ENCODE results near the gene RNF5. TPM values are rescaled to one million over a fixed set of nuclear protein-coding genes. Genes with fewer than 3 reads are reported as not detected.

RNF5 gene
- polyA plus RNA-seq, 1 donor from 2014 or later, result 369 TPM

- Histone ChIP-seq H3K9me3 (ENCODE audit: low read length) (no peaks in the 10 kb centered on the region), H2AFZ (ENCODE audit: low read depth, low read length) (peak overlapping the region; percentile 21), H3F3A (ENCODE audit: insufficient read depth, low read length, poor library complexity, severe bottlenecking) (peaks cover 4% of the 10 kb centered on the region), H3K4me3 (ENCODE audit: low read length) (peak overlapping the region; percentile 91), H3K79me2 (replicated peaks; ENCODE audit: insufficient read depth, low read length) (peaks cover 50% of the 10 kb centered on the region), H3K27ac (ENCODE audit: low read length) (peak overlapping the region; percentile 97), H3K27me3 (ENCODE audit: insufficient read depth, low read depth, low read length) (no peaks in the 10 kb centered on the region), H3K36me3 (ENCODE audit: insufficient read depth, low read length) (no peaks in the 10 kb centered on the region), H3K9me2 (ENCODE audit: insufficient read depth, low read length) (no peaks in the 10 kb centered on the region), H4K20me1 (ENCODE audit: insufficient read depth) (no peaks in the 10 kb centered on the region), H3K9ac (ENCODE audit: low read length) (peak overlapping the region; percentile 99), H3K4me2 (ENCODE audit: low read length) (peak overlapping the region; percentile 90)
- TF ChIP-seq TAF1 (IDR thresholded peaks at IDR 0.05; ENCODE audit: low read depth), result peak; percentile 88
- TF ChIP-seq EP300 (conservative IDR thresholded peaks at IDR 0.05; ENCODE audit: poor library complexity, severe bottlenecking), result peak; percentile 45
- TF ChIP-seq REST (IDR thresholded peaks at IDR 0.05; ENCODE audit: borderline replicate concordance), result peak; percentile 92
- TF ChIP-seq POLR2AphosphoS5 (IDR thresholded peaks at IDR 0.05), result peak; percentile 72
- no peak for TF ChIP-seq MXI1 (conservative IDR thresholded peaks at IDR 0.05; ENCODE audit: poor library complexity, severe bottlenecking)
- TF ChIP-seq RAD21 (conservative IDR thresholded peaks at IDR 0.05), result peak; percentile 30
- no peak for TF ChIP-seq CTCF (IDR thresholded peaks at IDR 0.05; ENCODE audit: poor library complexity, severe bottlenecking)
- no peak for TF ChIP-seq SMC3 (conservative IDR thresholded peaks at IDR 0.05; ENCODE audit: poor library complexity)
- no peak for TF ChIP-seq EZH2 (IDR thresholded peaks at IDR 0.05; ENCODE audit: borderline replicate concordance, insufficient read depth, low read length, poor library complexity, severe bottlenecking)
Measured at GRCh38 chr6:32177183-32177787, 920 bp upstream of the RNF5 start.

- H3K79me2 ChIP-seq (replicated peaks; ENCODE audit: insufficient read depth, low read length), result peaks cover 40% of the 10 kb centered on the region
- H3K9me3 ChIP-seq (ENCODE audit: low read length), result no peaks in the 10 kb centered on the region
- H3K9ac ChIP-seq (ENCODE audit: low read length), result peak overlapping the region; percentile 99
- H3K27ac ChIP-seq (ENCODE audit: low read length), result peak overlapping the region; percentile 97
- peak overlapping the region; percentile 91 for H3K4me3 ChIP-seq (ENCODE audit: low read length)
- H4K20me1 ChIP-seq (ENCODE audit: insufficient read depth), result no peaks in the 10 kb centered on the region
- H3F3A ChIP-seq (ENCODE audit: insufficient read depth, low read length, poor library complexity, severe bottlenecking), result peaks cover 4% of the 10 kb centered on the region
- H3K4me2 ChIP-seq (ENCODE audit: low read length), result peak overlapping the region; percentile 69
- no peaks in the 10 kb centered on the region for H3K9me2 ChIP-seq (ENCODE audit: insufficient read depth, low read length)
- no peaks in the 10 kb centered on the region for H3K36me3 ChIP-seq (ENCODE audit: insufficient read depth, low read length)
- no peaks in the 10 kb centered on the region for H3K27me3 ChIP-seq (ENCODE audit: insufficient read depth, low read depth, low read length)
- H2AFZ ChIP-seq (ENCODE audit: low read depth, low read length), result peak overlapping the region; percentile 67
- TF ChIP-seq MXI1 (conservative IDR thresholded peaks at IDR 0.05; ENCODE audit: poor library complexity, severe bottlenecking), result peak; percentile 61
- TF ChIP-seq SMC3 (conservative IDR thresholded peaks at IDR 0.05; ENCODE audit: poor library complexity), result peak; percentile 41
- no peak for TF ChIP-seq EP300 (conservative IDR thresholded peaks at IDR 0.05; ENCODE audit: poor library complexity, severe bottlenecking)
- no peak for TF ChIP-seq CTCF (IDR thresholded peaks at IDR 0.05; ENCODE audit: poor library complexity, severe bottlenecking)
- peak; percentile 59 for TF ChIP-seq REST (IDR thresholded peaks at IDR 0.05; ENCODE audit: borderline replicate concordance)
- TF ChIP-seq RAD21 (conservative IDR thresholded peaks at IDR 0.05), result peak; percentile 32
- TF ChIP-seq POLR2AphosphoS5 (IDR thresholded peaks at IDR 0.05), result peak; percentile 45
- peak; percentile 50 for TF ChIP-seq TAF1 (IDR thresholded peaks at IDR 0.05; ENCODE audit: low read depth)
- no peak for TF ChIP-seq EZH2 (IDR thresholded peaks at IDR 0.05; ENCODE audit: borderline replicate concordance, insufficient read depth, low read length, poor library complexity, severe bottlenecking)
Measured at GRCh38 chr6:32178547-32179440, 589 bp downstream of the RNF5 start.
